Islet of Langerhans (tissue), 1 donor: ENCODE measurements around the gene ATXN7L3B.
A peak's percentile ranks its signal among the peaks of the same experiment; 100 is the strongest.
"Not testable (repeated sequence)": the region's sequence is repeated elsewhere in the genome, so short reads cannot be mapped to it uniquely, and the experiment has no call there.

ENCODE experiments used
- FAIRE-seq: peaks from one replicate; lab custom pipeline; 2011; peaks lifted over from hg19 to GRCh38; lab: Jason Lieb, UNC

The ATXN7L3B gene

GRCh38 chr12:74537707-74538385 is at the start of gene ATXN7L3B:
ATXN7L3B (plus strand) TSS chr12:74537835; CDS start chr12:74538113, 278 bp downstream.
- FAIRE-seq, result no peak

- FAIRE-seq, result no peak
Observed at GRCh38 chr12:74488134-74488533, 49.5 kb upstream of the ATXN7L3B start.

- FAIRE-seq, result no peak
Observed at GRCh38 chr12:74489543-74489942, 48.1 kb upstream of the ATXN7L3B start.

GRCh38 chr12:74490390-74491064 is 47.1 kb upstream of the ATXN7L3B start:
- FAIRE-seq, result no peak

GRCh38 chr12:74491374-74491773 is 46.3 kb upstream of the ATXN7L3B start:
- FAIRE-seq, result no peak

GRCh38 chr12:74499192-74499591 is 38.4 kb upstream of the ATXN7L3B start:
- FAIRE-seq, result no peak

GRCh38 chr12:74508873-74509657 is 28.6 kb upstream of the ATXN7L3B start:
- not testable (repeated sequence) for FAIRE-seq

- FAIRE-seq, result no peak
Observed at GRCh38 chr12:74509886-74510285, 27.7 kb upstream of the ATXN7L3B start.

- FAIRE-seq, result no peak
Observed at GRCh38 chr12:74514098-74514872, 23.4 kb upstream of the ATXN7L3B start.

GRCh38 chr12:74515849-74516248 is 21.8 kb upstream of the ATXN7L3B start:
- no peak for FAIRE-seq

- no peak for FAIRE-seq
Observed at GRCh38 chr12:74526535-74526934, 11.1 kb upstream of the ATXN7L3B start.

GRCh38 chr12:74527491-74527890 is 10.1 kb upstream of the ATXN7L3B start:
- FAIRE-seq, result no peak

GRCh38 chr12:74530676-74531075 is 7.0 kb upstream of the ATXN7L3B start:
- no peak for FAIRE-seq

GRCh38 chr12:74535536-74535935 is 2.1 kb upstream of the ATXN7L3B start:
- no peak for FAIRE-seq

- peak; percentile 96 for FAIRE-seq
Observed at GRCh38 chr12:74537126-74537706, 419 bp upstream of the ATXN7L3B start.

GRCh38 chr12:74538491-74539258 is 1.0 kb downstream of the ATXN7L3B start:
- no peak for FAIRE-seq

GRCh38 chr12:74539261-74539660 is 1.6 kb downstream of the ATXN7L3B start:
- FAIRE-seq, result no peak

GRCh38 chr12:74539765-74540526 is 2.3 kb downstream of the ATXN7L3B start:
- no peak for FAIRE-seq

GRCh38 chr12:74541074-74541473 is 3.4 kb downstream of the ATXN7L3B start:
- no peak for FAIRE-seq

GRCh38 chr12:74547249-74547648 is 9.6 kb downstream of the ATXN7L3B start:
- FAIRE-seq, result no peak
